Mesothelial cell of epicardium (in vitro differentiated cells): ENCODE results near the gene IQCM. TPM values are rescaled to one million over a fixed set of nuclear protein-coding genes. Genes with fewer than 3 reads are reported as not detected.
"Not testable (repeated sequence)": the region's sequence is repeated elsewhere in the genome, so short reads cannot be mapped to it uniquely, and the experiment has no call there.

ENCODE experiments used
- DNase-seq, 2 experiments: peaks; one replicate each; pipeline ENCODE4 v3.0.0; 2021; ENCODE audit warnings: low spot score in 2 of 2; ENCODE audit not compliant: unreplicated experiment in 2 of 2
- H3K27ac Mint-ChIP-seq: 2 replicates; pipeline ENCODE4 v1.8.0; 2021; ENCODE audit warnings: mixed read lengths
- H3K27me3 Mint-ChIP-seq: 2 replicates; pipeline ENCODE4 v1.8.0; 2021; ENCODE audit warnings: low read depth, mixed read lengths
- H3K36me3 Mint-ChIP-seq: 2 replicates; pipeline ENCODE4 v1.8.0; 2021; ENCODE audit warnings: mixed read lengths
- H3K4me1 Mint-ChIP-seq: 2 replicates; pipeline ENCODE4 v1.8.0; 2021; ENCODE audit warnings: mixed read lengths
- H3K4me3 Mint-ChIP-seq: 2 replicates; pipeline ENCODE4 v1.8.0; 2021; ENCODE audit warnings: mild to moderate bottlenecking, moderate library complexity, mixed read lengths
- H3K9me3 Mint-ChIP-seq: 2 replicates; pipeline ENCODE4 v1.8.0; 2021; ENCODE audit warnings: mixed read lengths
- total RNA-seq: library from RNA; stranded (reverse); gene quantifications from 3 replicates; pipeline ENCODE4 v1.2.1, GENCODE V29; 2021
- TF ChIP-seq, protein P1 (sequence below): fragments of 200-600 bp; sonication (generic); IDR thresholded peaks from one replicate; pipeline ENCODE4 v1.5.0; 2021; ENCODE audit warnings: antibody characterized with exemption; ENCODE audit not compliant: unreplicated experiment

Gene IQCM
- total RNA-seq, 1 donor from 2014 or later, result 0.94 TPM

DNA sequence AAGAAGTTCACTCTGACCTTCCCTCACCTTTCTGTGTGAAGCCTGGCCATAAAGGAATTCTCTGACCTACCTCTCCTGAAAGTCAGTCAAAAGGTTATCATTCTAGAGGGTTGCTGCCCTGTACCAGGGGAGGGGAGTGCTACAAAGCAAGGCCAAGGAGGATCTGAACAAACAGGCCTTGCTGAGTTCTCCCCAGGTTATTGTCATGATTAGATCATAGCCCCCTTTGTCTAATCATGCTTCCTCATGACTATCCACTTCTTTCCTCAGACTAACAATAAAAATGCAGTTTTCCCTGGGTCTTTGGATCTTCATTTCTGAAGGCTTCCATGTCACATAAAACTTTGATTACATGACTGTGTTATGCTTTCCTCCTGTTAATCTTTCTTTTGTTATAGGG is 472.0 kb downstream of the IQCM start:
- H3K4me3 Mint-ChIP-seq, result no peak overlapping the region
- DNase-seq, result no peak
- H3K36me3 Mint-ChIP-seq, result no peaks in the 10 kb centered on the region
- peaks cover 18% of the 10 kb centered on the region for H3K9me3 Mint-ChIP-seq
- TF ChIP-seq, protein P1, sequence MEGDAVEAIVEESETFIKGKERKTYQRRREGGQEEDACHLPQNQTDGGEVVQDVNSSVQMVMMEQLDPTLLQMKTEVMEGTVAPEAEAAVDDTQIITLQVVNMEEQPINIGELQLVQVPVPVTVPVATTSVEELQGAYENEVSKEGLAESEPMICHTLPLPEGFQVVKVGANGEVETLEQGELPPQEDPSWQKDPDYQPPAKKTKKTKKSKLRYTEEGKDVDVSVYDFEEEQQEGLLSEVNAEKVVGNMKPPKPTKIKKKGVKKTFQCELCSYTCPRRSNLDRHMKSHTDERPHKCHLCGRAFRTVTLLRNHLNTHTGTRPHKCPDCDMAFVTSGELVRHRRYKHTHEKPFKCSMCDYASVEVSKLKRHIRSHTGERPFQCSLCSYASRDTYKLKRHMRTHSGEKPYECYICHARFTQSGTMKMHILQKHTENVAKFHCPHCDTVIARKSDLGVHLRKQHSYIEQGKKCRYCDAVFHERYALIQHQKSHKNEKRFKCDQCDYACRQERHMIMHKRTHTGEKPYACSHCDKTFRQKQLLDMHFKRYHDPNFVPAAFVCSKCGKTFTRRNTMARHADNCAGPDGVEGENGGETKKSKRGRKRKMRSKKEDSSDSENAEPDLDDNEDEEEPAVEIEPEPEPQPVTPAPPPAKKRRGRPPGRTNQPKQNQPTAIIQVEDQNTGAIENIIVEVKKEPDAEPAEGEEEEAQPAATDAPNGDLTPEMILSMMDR, result no peak
- H3K27ac Mint-ChIP-seq, result no peak overlapping the region
- no peaks in the 10 kb centered on the region for H3K4me1 Mint-ChIP-seq
- no peaks in the 10 kb centered on the region for H3K27me3 Mint-ChIP-seq

DNA sequence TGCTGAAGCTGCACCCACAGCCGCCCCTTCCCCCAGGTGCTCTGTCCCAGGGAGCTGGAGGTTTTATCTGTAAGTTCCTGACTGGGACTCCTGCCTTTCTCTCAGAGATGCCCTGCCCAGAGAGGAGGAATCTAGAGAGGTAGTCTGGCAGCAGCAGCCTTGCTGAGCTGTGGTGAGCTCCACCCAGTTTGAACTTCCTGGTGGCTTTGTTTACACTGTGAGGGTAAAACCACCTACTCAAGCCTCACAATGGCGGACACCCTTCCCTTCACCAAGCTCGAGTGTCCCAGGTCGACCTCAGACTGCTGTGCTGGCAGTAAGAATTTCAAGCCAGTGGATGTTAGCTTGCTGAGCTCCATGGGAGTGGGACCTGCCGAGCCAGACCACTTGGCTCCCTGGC is 474.5 kb downstream of the IQCM start:
- H3K27me3 Mint-ChIP-seq, H3K4me3 Mint-ChIP-seq, H3K4me1 Mint-ChIP-seq, DNase-seq, H3K36me3 Mint-ChIP-seq, H3K27ac Mint-ChIP-seq: not testable (repeated sequence)
- peaks cover 34% of the 10 kb centered on the region for H3K9me3 Mint-ChIP-seq

DNA sequence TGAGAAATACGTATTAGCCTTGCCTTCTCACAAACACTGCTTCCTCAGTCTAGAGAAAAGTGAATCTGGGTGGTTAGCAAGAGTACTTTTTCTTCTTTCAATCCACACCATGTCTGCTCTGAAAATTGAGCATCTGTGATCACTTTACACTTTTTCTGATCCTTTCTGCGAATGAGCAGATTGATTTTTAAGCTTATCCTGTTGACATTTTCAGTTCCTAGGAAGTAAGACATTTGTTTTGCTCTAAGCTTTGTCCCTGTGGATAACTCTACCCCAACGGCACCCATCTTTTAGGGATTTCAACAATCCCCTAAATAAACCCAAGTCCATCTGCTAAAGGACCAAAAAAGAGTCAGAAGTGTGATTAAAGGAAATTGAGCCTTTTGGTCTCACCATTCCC is 487.5 kb downstream of the IQCM start:
- peaks cover 26% of the 10 kb centered on the region for H3K9me3 Mint-ChIP-seq
- H3K27ac Mint-ChIP-seq, result no peak overlapping the region
- TF ChIP-seq, protein P1, result no peak
- no peak for DNase-seq
- no peak overlapping the region for H3K4me3 Mint-ChIP-seq
- H3K4me1 Mint-ChIP-seq, result no peaks in the 10 kb centered on the region
- H3K27me3 Mint-ChIP-seq, result no peaks in the 10 kb centered on the region
- H3K36me3 Mint-ChIP-seq, result peaks cover under 1% of the 10 kb centered on the region

DNA sequence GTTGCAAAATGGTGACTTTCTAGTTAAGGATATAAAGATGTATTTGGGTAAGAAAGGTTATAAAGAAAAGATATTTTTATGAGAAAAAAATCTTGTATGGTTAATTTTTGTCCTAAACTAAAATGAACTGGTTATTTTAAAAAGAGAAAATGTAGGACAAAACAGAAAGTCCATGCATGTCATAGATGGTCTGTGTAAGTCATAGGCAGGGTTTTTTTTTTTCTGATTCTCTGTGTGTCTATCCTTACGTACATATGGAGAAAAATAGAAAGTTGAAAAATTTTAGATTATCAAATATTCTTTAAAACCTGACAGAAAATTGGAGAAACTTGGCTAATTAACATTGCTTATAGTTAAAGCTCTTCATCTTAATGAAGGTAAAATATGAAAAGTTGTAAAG is 493.4 kb downstream of the IQCM start:
- no peak for DNase-seq
- Mint-ChIP-seq H3K4me3 (no peak overlapping the region), H3K27ac (no peak overlapping the region), H3K36me3 (peaks cover 4% of the 10 kb centered on the region), H3K9me3 (peaks cover 41% of the 10 kb centered on the region), H3K4me1 (no peaks in the 10 kb centered on the region), H3K27me3 (no peaks in the 10 kb centered on the region)
- TF ChIP-seq, protein P1, result no peak

DNA sequence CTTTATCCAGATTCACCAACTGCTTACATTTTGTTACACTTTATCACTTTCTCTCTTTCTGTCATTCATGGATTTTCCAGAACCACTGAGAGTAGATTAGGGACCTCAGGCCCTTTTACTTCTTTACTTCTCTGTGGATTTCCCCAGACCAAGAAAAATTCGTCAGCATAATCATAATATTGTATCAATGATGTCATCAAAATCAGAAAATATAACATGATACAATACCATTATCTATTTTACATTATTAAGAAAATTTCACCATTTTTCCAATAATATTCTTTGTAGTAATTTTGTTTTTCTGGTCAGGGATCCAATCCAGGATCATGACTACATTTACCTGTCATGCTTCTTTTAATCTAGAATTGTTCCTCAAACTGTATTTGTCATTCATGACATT is 494.2 kb downstream of the IQCM start:
- Mint-ChIP-seq H3K4me3 (no peak overlapping the region), H3K9me3 (peaks cover 41% of the 10 kb centered on the region), H3K27ac (no peak overlapping the region), H3K4me1 (no peaks in the 10 kb centered on the region), H3K36me3 (peaks cover 4% of the 10 kb centered on the region), H3K27me3 (no peaks in the 10 kb centered on the region)
- no peak for DNase-seq
- TF ChIP-seq, protein P1, result no peak

DNA sequence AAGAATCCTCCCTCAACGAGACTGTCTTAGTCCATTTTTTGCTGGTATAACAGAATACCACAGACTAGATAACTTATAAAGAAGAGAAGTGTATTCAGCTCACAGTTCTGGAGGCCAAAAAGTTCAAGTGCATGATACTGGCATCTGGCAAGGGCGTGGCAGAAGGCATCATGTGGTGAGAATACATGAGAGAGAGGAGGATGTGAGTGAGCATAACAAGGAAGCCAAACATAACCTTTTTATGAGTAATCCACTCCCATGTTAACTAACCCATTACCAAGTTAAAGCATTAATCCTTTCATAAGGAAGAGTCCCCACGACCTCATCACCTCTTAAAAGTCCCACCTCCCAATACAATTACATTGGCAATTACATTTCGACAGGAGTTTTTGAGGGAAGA is 504.6 kb downstream of the IQCM start:
- no peak overlapping the region for H3K4me3 Mint-ChIP-seq

More for the DNA sequence above, 504.6 kb downstream of the IQCM start:
- H3K9me3 Mint-ChIP-seq, result peaks cover 37% of the 10 kb centered on the region
- H3K27ac Mint-ChIP-seq, result no peak overlapping the region
- H3K4me1 Mint-ChIP-seq, result no peaks in the 10 kb centered on the region
- no peak for DNase-seq
- TF ChIP-seq, protein P1, result no peak
- no peaks in the 10 kb centered on the region for H3K36me3 Mint-ChIP-seq
- no peaks in the 10 kb centered on the region for H3K27me3 Mint-ChIP-seq
